Activated CD4-positive, alpha-beta T cell treated with anti-CD3 and anti-CD28 coated beads for 36 hours (primary cell): Measurements from ENCODE around the gene TSPAN9. TPM values are rescaled to one million over a fixed set of nuclear protein-coding genes. Genes with fewer than 3 reads are reported as not detected.

Experiments used
- ATAC-seq: fragments of 200-7000 bp; cut with Tn5 transposase; one replicate; pipeline ENCODE4 v1.10.0; 2021; ENCODE audit warnings: mild to moderate bottlenecking, moderate library complexity
- CTCF ChIA-PET: fragments of 350-600 bp; sonication (Branson Sonifier 250); formaldehyde crosslinking; loops from one replicate; lab custom pipeline; 2021; ENCODE audit warnings: antibody characterized with exemption; lab: Charles Lee
- POLR2A ChIA-PET: fragments of 350-600 bp; sonication (Branson Sonifier 250); formaldehyde crosslinking; loops from one replicate; lab custom pipeline; 2021; ENCODE audit warnings: antibody characterized with exemption, inconsistent platforms; lab: Charles Lee
- DNase-seq: peaks from one replicate; pipeline ENCODE4 v3.0.0-alpha.2; 2020
- H3K27ac Mint-ChIP-seq: one replicate; pipeline ENCODE4 v1.8.0; 2021; ENCODE audit warnings: mixed read lengths
- H3K27me3 Mint-ChIP-seq: one replicate; pipeline ENCODE4 v1.8.0; 2021; ENCODE audit warnings: mixed read lengths
- H3K36me3 Mint-ChIP-seq: one replicate; pipeline ENCODE4 v1.8.0; 2021; ENCODE audit warnings: low read depth, mixed read lengths
- H3K4me1 Mint-ChIP-seq: one replicate; pipeline ENCODE4 v1.8.0; 2021; ENCODE audit warnings: mixed read lengths
- H3K4me3 Mint-ChIP-seq: one replicate; pipeline ENCODE4 v1.8.0; 2021; ENCODE audit warnings: mild to moderate bottlenecking, moderate library complexity, mixed read lengths
- H3K9me3 Mint-ChIP-seq: one replicate; pipeline ENCODE4 v1.8.0; 2021; ENCODE audit warnings: low read depth, mixed read lengths
- intact Hi-C, 2 experiments: fragments of 100-400 bp; cut with DNase I in 1 of 2; cut with micrococcal nuclease in 1 of 2; formaldehyde crosslinking; loops; one replicate each; pipeline versions ENCODE4 v1.14.2 to v1.15.1; 2022 to 2024; cut with DNase I, micrococcal nuclease
- total RNA-seq, 2 experiments: library from RNA; stranded (reverse); gene quantifications; one replicate each; pipeline ENCODE4 v1.2.3, GENCODE V29; 2021

The TSPAN9 gene
- total RNA-seq, 2 experiments from 2014 or later, result 0.82 to 1.3 TPM

- Mint-ChIP-seq H3K27me3 (peaks cover 4% of the 10 kb centered on the region), H3K36me3 (no peaks in the 10 kb centered on the region), H3K4me1 (no peaks in the 10 kb centered on the region), H3K9me3 (no peaks in the 10 kb centered on the region), H3K27ac (no peak overlapping the region), H3K4me3 (no peak overlapping the region)
- DNase-seq (no peak), ATAC-seq (no peak)
- intact Hi-C loops, result no loop called here
- ChIA-PET CTCF (interaction anchor here (1.2 kb wide), 1 partner anchor 31 kb away, joined by 4 read pairs; no protein-coding TSS in a partner anchor), POLR2A (no interaction called here)
Measured at GRCh38 chr12:3330976-3331510, 253.9 kb downstream of the TSPAN9 start.

GRCh38 chr12:3332188-3332587 is 255.0 kb downstream of the TSPAN9 start:
- peaks cover 4% of the 10 kb centered on the region for H3K27me3 Mint-ChIP-seq
- DNase-seq (no peak), ATAC-seq (no peak)
- ChIA-PET POLR2A (no interaction called here), CTCF (interaction anchor here (1.3 to 1.5 kb wide), 2 partner anchors 20 to 32 kb away, joined by 4 read pairs; no protein-coding TSS in a partner anchor)
- no peaks in the 10 kb centered on the region for H3K9me3 Mint-ChIP-seq
- intact Hi-C loops, result no loop called here
- no peak overlapping the region for H3K4me3 Mint-ChIP-seq
- H3K27ac Mint-ChIP-seq, result no peak overlapping the region
- H3K4me1 Mint-ChIP-seq, result no peaks in the 10 kb centered on the region
- H3K36me3 Mint-ChIP-seq, result no peaks in the 10 kb centered on the region

- peaks cover 6% of the 10 kb centered on the region for H3K27me3 Mint-ChIP-seq
- H3K27ac Mint-ChIP-seq, result no peak overlapping the region
- CTCF ChIA-PET, result interaction anchor here (0.7 to 1.5 kb wide), 3 partner anchors 21 to 173 kb away, joined by 4 read pairs; no protein-coding TSS in a partner anchor
- ATAC-seq (no peak), DNase-seq (no peak)
- no peak overlapping the region for H3K4me3 Mint-ChIP-seq
- intact Hi-C loops, result no loop called here
- no peaks in the 10 kb centered on the region for H3K36me3 Mint-ChIP-seq
- POLR2A ChIA-PET, result no interaction called here
- H3K9me3 Mint-ChIP-seq, result no peaks in the 10 kb centered on the region
- H3K4me1 Mint-ChIP-seq, result no peaks in the 10 kb centered on the region
Measured at GRCh38 chr12:3333583-3333982, 256.4 kb downstream of the TSPAN9 start.

GRCh38 chr12:3333991-3334391 is 256.8 kb downstream of the TSPAN9 start:
- no peaks in the 10 kb centered on the region for H3K4me1 Mint-ChIP-seq
- no peak for DNase-seq
- H3K27ac Mint-ChIP-seq, result no peak overlapping the region
- intact Hi-C loops, result no loop called here
- H3K9me3 Mint-ChIP-seq, result no peaks in the 10 kb centered on the region
- no peak for ATAC-seq
- H3K27me3 Mint-ChIP-seq, result peaks cover 6% of the 10 kb centered on the region
- no peaks in the 10 kb centered on the region for H3K36me3 Mint-ChIP-seq
- CTCF ChIA-PET, result no interaction called here
- no peak overlapping the region for H3K4me3 Mint-ChIP-seq
- POLR2A ChIA-PET, result no interaction called here

- ChIA-PET CTCF (no interaction called here), POLR2A (no interaction called here)
- Mint-ChIP-seq H3K36me3 (no peaks in the 10 kb centered on the region), H3K4me1 (no peaks in the 10 kb centered on the region), H3K4me3 (no peak overlapping the region), H3K27me3 (peaks cover 6% of the 10 kb centered on the region), H3K9me3 (no peaks in the 10 kb centered on the region), H3K27ac (no peak overlapping the region)
- no peak for DNase-seq
- ATAC-seq, result no peak
- intact Hi-C loops, result no loop called here
Measured at GRCh38 chr12:3335078-3335487, 257.9 kb downstream of the TSPAN9 start.

Other genes starting within 250 kb of the TSPAN9 start
- gene NRIP2, start 242.3 kb upstream of the TSPAN9 start, total RNA-seq, result not detected
- under 1 TPM in 1 of 2 experiments, not detected in 1; 0.16 TPM for gene TEX52, start 220.3 kb upstream of the TSPAN9 start, total RNA-seq
- gene FOXM1, start 200.2 kb upstream of the TSPAN9 start, total RNA-seq, result 10 to 100 TPM; 74.5 to 92.3 TPM
- 10 to 100 TPM; 61.1 to 91.4 TPM for gene RHNO1, start 200.2 kb upstream of the TSPAN9 start, total RNA-seq
- 1 to 10 TPM; 5.9 to 7.3 TPM for gene TULP3, start 186.5 kb upstream of the TSPAN9 start, total RNA-seq
- gene TEAD4, start 118.0 kb upstream of the TSPAN9 start, total RNA-seq, result 1 to 10 TPM; 7.2 to 9.0 TPM